ENCODE results near the gene PFDN1. TPM values are rescaled to one million over a fixed set of nuclear protein-coding genes. Genes with fewer than 3 reads are reported as not detected.
A peak's percentile ranks its signal among the peaks of the same experiment; 100 is the strongest.

PFDN1 gene
- total and polyA plus RNA-seq, 8 donors = 28.6 to 137 (median 74.2) TPM

DNA sequence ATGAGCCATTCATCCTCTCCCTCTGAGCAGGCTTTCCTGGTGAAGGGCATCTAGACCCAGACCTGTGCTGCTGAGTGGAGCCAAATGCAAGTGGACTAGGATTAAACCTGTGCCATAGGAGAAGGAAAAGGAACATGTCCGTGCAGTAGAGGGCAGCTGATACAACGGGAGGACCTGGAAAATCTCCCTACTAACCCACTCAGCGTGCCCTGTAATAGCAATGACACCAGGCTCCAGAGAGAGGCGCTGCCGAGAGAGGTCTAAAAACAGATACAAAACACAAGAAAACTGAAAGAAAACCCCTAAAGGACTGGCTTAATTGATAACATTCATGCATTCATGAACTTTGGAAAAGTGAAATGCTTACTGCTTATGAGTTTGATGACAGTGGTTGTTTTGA lies 60.8 kb downstream of the PFDN1 start:
- TF ChIP-seq EP300 (IDR thresholded peaks at IDR 0.05) = no peak
- TF ChIP-seq POLR2AphosphoS5 (IDR thresholded peaks at IDR 0.05) = no peak
- TF ChIP-seq, protein P1, sequence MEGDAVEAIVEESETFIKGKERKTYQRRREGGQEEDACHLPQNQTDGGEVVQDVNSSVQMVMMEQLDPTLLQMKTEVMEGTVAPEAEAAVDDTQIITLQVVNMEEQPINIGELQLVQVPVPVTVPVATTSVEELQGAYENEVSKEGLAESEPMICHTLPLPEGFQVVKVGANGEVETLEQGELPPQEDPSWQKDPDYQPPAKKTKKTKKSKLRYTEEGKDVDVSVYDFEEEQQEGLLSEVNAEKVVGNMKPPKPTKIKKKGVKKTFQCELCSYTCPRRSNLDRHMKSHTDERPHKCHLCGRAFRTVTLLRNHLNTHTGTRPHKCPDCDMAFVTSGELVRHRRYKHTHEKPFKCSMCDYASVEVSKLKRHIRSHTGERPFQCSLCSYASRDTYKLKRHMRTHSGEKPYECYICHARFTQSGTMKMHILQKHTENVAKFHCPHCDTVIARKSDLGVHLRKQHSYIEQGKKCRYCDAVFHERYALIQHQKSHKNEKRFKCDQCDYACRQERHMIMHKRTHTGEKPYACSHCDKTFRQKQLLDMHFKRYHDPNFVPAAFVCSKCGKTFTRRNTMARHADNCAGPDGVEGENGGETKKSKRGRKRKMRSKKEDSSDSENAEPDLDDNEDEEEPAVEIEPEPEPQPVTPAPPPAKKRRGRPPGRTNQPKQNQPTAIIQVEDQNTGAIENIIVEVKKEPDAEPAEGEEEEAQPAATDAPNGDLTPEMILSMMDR (IDR thresholded peaks at IDR 0.05) = no peak
- TF ChIP-seq POLR2A (IDR thresholded peaks at IDR 0.05) = no peak
- peak overlapping the region in 1 of 4 donors; percentile 6 for H3K4me3 ChIP-seq
- H3K4me1 ChIP-seq = peaks cover 88 to 100% (median 100%) of the 10 kb centered on the region in 4 donors
- DNase-seq = no peak
- H3K27me3 ChIP-seq = no peaks in the 10 kb centered on the region
- no peaks in the 10 kb centered on the region for H3K9me3 ChIP-seq
- intact Hi-C loops (cut with DNase I; ENCODE audit: low total_unique reads) = loop anchor here (5.0 kb wide), 1 partner anchor 115 kb away; no protein-coding TSS in a partner anchor
- peaks cover 9 to 54% (median 34%) of the 10 kb centered on the region in 4 donors for H3K36me3 ChIP-seq
- peak overlapping the region; percentile 70 to 82 (median 79) for H3K27ac ChIP-seq
- WGBS, 5 donors = 45 to 65% (median 58%) methylated on average over 5 of the region's 5 CpGs

DNA sequence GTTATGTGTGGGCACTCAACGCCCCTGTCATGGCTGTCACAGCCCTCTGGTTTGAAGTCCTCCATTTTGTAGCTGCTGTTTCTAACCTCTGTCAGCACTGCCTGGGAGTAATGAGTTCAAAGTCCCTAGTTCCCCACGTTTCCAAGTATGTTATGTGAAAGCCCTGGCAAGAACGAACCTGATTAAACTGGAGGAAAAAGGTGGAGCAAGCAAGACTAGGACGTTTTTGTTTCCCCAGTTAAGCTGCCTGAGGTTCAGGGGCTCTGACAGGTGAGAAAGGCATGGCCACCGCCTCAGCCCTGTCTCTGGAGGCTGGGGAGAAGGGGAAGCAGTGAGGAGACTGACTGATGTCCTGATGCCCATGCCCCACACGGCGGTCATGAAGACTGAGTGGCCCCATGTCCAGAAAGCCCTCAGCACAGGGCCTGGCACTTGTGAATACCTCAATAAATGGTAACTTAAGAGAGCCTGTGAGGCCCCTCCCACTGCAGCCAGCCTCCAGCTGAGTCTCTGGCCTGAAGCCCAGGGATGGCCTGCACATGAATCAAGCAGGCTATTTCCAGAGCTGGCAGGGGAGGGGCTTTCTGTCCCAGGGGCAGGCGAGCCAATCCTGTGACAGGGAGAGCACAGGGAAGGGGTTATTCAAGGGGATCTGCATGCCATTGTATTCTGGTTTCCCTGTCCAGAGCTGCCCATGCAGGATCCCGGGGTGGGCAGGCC lies 61.8 kb downstream of the PFDN1 start:
- TF ChIP-seq EP300 (IDR thresholded peaks at IDR 0.05) = no peak
- TF ChIP-seq POLR2AphosphoS5 (IDR thresholded peaks at IDR 0.05) = peak in 2 of 3 donors; percentile 53 to 75
- no peaks in the 10 kb centered on the region for H3K9me3 ChIP-seq
- peak; percentile 89 to 94 for DNase-seq
- H3K36me3 ChIP-seq = peaks cover 13 to 48% (median 32%) of the 10 kb centered on the region in 4 donors
- peak overlapping the region in 1 of 4 donors; percentile 6 for H3K4me3 ChIP-seq
- peak overlapping the region; percentile 70 to 82 (median 79) for H3K27ac ChIP-seq
- H3K27me3 ChIP-seq = no peaks in the 10 kb centered on the region
- intact Hi-C loops (cut with DNase I; ENCODE audit: low total_unique reads) = loop anchor here (5.0 kb wide), 1 partner anchor 116 kb away; no protein-coding TSS in a partner anchor
- peaks cover 91 to 100% (median 99%) of the 10 kb centered on the region in 4 donors for H3K4me1 ChIP-seq
- 24 to 31% (median 25%) methylated on average over 8 to 9 of the region's 9 CpGs for WGBS, 5 donors

DNA sequence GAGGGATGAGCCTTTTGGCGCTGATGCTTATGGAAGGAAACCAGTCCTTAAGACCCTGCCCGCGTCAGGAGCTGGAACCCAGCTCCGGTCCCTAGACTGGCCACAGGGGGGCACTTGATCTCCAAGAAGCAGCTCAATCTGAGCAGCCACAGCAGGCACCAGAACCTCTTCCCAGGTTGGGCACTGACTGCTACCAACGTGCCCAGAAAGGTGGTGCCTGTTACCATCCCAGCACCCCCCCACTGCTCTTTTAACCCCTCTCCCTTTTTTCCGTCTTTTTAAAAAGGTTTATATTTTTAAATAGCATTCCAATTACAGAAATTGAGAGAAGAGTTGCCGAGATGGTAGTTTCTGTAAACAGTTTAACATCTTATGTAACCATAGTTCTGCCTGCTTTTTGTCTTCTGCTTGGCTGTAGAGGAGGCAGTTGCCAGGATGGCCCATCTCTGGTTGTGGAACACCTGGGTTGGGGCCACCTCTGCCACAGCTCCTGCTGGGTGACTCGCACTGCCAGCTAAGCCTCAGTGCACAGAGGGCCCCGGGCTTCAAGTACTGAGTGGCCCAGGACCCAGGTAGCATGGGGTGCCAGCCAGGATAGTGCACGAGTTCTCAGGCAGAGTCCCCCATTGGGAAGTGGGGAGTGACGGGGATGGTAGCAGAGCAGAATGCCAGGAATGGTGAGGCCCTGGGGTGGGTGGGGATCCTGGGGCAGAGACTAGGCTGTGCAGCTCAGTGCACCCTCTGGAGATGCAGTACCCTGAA lies 62.8 kb downstream of the PFDN1 start:
- Histone ChIP-seq H3K4me3 (no peak overlapping the region), H3K4me1 (peaks cover 90 to 100% (median 98%) of the 10 kb centered on the region in 4 donors), H3K36me3 (peaks cover 6 to 42% (median 26%) of the 10 kb centered on the region in 4 donors), H3K27me3 (no peaks in the 10 kb centered on the region), H3K27ac (peak overlapping the region; percentile 70 to 82 (median 79)), H3K9me3 (no peaks in the 10 kb centered on the region)
- intact Hi-C loops (cut with DNase I; ENCODE audit: low total_unique reads) = loop anchor here (5.0 to 10.0 kb wide), 2 partner anchors 55 to 117 kb away; no protein-coding TSS in a partner anchor
- TF ChIP-seq, protein P1 (IDR thresholded peaks at IDR 0.05) = peak in 5 of 7 experiments; percentile 42 to 70 (median 62)
- TF ChIP-seq POLR2A (IDR thresholded peaks at IDR 0.05) = no peak
- TF ChIP-seq POLR2AphosphoS5 (IDR thresholded peaks at IDR 0.05) = peak in 1 of 3 donors; percentile 14
- no peak for TF ChIP-seq EP300 (IDR thresholded peaks at IDR 0.05)
- DNase-seq = peak; percentile 69 to 86
- WGBS, 5 donors = 19 to 30% (median 28%) methylated on average over 11 of the region's 11 CpGs

DNA sequence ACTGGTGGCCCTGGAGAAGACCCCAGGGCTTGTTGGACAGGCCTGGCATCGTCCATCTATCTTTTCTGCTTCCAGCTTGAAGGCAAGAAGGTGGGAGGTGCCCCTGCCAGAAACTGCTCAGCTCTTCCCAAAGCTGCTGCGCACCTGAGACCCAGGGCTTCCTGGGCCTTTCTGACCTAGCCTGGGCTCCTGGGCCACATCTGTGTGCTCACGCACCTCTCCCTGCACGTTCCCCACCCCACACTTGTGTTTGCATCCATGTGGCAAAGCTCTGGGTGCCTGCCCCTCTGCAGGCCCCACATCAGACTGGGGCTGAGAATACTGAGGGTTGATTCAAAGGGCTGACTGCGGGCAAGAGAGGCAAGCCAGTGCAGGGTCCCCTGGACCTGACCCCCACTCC lies 63.4 kb downstream of the PFDN1 start:
- peaks cover 84 to 100% (median 93%) of the 10 kb centered on the region in 4 donors for H3K4me1 ChIP-seq
- H3K36me3 ChIP-seq = peaks cover 6 to 38% (median 23%) of the 10 kb centered on the region in 4 donors
- no peak overlapping the region for H3K4me3 ChIP-seq
- DNase-seq = no peak
- WGBS, 5 donors = 59 to 79% (median 62%) methylated on average over 3 to 5 of the region's 5 CpGs
- TF ChIP-seq EP300 (IDR thresholded peaks at IDR 0.05) (no peak), POLR2AphosphoS5 (IDR thresholded peaks at IDR 0.05) (no peak)
- TF ChIP-seq, protein P1 (IDR thresholded peaks at IDR 0.05) = no peak
- H3K27ac ChIP-seq = peak overlapping the region; percentile 65 to 82 (median 79)
- intact Hi-C loops (cut with DNase I; ENCODE audit: low total_unique reads) = loop anchor here (10.0 kb wide), 1 partner anchor 55 kb away; no protein-coding TSS in a partner anchor
- H3K9me3 ChIP-seq = no peaks in the 10 kb centered on the region
- H3K27me3 ChIP-seq = no peaks in the 10 kb centered on the region
